NCI-H187 treated with DMSO at 0.1 percent for 48 hours (cell line): ENCODE results near the gene CCL2.
"Not testable (repeated sequence)": the region's sequence is repeated elsewhere in the genome, so short reads cannot be mapped to it uniquely, and the experiment has no call there.

Source experiments
- DNase-seq: peaks from one replicate; lab custom pipeline; 2025; lab: John Stamatoyannopoulos, UW

Gene CCL2

GRCh38 chr17:34254651-34255380, at the start of gene CCL2:
Gene CCL2 (plus strand): TSS chr17:34255285. CDS start chr17:34255350, 65 bp downstream.
- peak; percentile 50 for DNase-seq

- no peak for DNase-seq
These were observed 49.7 kb upstream of the CCL2 start for GRCh38 chr17:34205401-34205800.

DNA sequence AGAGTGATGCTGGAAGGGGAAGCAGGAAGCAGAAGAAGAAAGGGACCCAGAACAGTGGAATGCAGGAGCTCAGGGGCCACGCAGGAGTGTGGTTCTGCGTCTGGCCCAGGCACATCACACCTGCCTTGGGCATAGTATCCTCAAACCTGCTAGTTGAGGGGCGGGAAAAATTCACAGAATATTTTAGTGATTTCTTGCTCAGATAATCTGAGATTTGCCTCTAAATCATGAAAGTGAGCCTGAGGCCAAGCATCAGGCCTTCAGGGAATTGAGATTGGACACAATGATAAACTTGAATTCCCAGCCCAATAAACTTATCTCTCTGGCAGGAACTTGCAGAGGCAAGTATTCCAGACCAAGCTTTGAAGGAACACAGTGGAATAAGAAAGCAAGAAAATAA, 48.5 kb upstream of the CCL2 start:
- DNase-seq = no peak

- DNase-seq = no peak
These were observed 47.5 kb upstream of the CCL2 start for GRCh38 chr17:34207572-34207971.

- no peak for DNase-seq
These were observed 36.3 kb upstream of the CCL2 start for GRCh38 chr17:34218748-34219147.

- DNase-seq = no peak
These were observed 35.7 kb upstream of the CCL2 start for GRCh38 chr17:34219405-34219804.

DNA sequence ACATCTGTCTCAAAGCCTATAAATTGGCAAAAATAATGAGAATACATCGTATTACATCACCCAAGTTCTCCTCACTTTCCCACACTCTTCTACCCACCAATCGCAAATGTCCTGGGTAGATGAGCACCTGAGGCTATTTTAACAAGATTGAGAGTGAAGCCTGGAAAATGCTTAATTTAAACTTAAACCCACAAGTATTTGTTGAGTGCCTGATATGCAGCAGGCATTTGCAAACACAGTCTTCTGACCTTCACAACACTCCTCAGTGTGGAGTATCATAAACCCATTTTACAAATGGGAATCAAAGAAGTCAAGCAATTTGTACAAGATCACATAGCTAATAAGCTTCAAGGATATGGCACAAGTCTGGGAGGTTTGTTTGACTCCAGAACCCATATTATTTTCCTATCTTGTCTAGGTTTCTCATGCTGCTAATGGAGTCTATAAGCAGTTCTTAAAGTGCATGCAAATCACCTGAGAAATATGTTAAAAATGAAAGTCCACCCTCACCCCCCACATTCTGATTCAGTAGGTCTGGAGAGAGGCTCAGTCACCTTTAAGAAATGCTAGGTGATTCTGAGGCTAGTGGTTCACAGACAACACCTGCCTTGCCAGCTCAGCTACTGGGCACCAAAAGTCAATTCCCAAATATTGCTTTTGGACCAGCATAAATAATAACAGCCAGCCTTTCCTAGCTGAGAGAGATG, 34.9 kb upstream of the CCL2 start:
- DNase-seq = no peak

GRCh38 chr17:34220752-34221395, 34.2 kb upstream of the CCL2 start:
- no peak for DNase-seq

- DNase-seq = no peak
These were observed 33.7 kb upstream of the CCL2 start for GRCh38 chr17:34221411-34221810.

GRCh38 chr17:34222722-34223497, 32.2 kb upstream of the CCL2 start:
- no peak for DNase-seq

DNA sequence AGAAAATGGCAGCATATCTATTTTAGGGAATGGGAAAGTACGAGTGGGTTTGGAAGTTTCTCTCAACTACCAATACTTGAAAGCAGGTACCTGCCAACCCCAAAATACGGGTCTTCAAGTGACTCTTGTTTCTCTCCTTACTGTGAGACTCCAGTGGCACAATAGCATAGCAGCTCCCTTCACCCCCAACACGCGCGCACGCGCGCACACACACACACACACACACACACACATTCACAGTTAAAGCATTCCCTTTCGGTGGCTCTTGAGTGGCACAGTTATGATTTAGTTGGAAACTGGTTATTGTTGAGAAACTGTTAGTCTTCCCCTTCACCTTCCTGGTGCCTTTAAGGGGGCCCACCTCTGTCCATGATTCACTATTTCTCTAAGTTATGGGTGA, 30.0 kb upstream of the CCL2 start:
- DNase-seq = no peak

- DNase-seq = no peak
These were observed 28.9 kb upstream of the CCL2 start for GRCh38 chr17:34226011-34226743.

- DNase-seq = no peak
These were observed 28.4 kb upstream of the CCL2 start for GRCh38 chr17:34226744-34227034.

GRCh38 chr17:34227293-34227692, 27.8 kb upstream of the CCL2 start:
- not testable (repeated sequence) for DNase-seq

DNA sequence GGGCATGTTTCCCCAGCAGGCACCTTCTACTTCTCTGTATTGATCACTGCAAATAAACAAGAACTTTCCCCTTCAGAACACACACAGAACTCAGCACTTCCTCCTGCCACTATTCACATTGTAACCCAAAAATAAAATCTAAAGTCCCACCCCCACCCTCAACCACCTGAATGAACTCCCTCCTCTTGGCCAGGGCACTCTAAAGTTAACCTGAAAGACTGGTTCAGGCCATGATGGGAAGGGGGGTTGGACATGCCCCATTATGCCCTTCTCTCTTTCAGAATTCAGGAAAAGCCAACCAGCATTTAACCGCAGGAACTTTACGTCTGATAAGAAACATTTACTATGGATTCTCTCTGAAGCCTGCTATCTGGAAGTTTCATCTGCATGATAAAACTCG, 27.4 kb upstream of the CCL2 start:
- DNase-seq = no peak

- DNase-seq = no peak
These were observed 26.3 kb upstream of the CCL2 start for GRCh38 chr17:34228781-34229180.

DNA sequence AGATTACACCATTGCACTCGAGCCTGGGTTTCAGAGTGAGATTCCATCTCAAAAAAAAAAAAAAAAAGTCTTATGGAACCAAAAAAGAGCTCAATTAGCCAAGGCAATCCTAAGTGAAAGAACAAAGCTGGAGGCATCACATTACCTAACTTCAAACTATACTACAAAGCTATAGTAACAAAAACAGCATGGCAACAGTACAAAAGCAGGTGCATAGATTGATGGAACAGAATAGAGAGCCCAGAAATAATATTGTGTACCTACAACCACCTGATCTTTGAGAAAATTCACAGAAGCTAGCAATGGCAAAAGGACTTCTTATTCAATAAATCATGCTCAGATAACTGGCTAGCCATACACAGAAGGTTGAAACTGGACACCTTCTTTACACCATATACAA, 24.7 kb upstream of the CCL2 start:
- DNase-seq = no peak

DNA sequence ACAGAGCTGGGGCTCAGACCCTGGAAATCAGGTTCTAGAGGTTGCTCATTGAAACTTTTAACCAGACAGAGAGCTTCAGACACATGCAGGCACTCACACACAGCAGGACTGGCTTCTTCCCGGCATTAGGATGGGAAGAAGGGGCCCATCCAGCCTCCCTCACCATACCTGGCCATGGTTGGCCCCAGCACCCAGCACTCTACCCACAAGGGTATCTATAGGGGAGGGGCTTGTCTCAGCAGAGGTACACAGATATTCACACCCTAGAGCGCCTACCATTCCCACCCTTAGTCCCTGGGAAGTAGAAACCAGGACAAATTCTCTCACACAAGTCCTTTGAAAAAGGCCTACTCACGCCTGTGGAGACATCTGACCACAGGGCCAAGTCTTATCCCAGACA, 20.5 kb upstream of the CCL2 start:
- no peak for DNase-seq

DNA sequence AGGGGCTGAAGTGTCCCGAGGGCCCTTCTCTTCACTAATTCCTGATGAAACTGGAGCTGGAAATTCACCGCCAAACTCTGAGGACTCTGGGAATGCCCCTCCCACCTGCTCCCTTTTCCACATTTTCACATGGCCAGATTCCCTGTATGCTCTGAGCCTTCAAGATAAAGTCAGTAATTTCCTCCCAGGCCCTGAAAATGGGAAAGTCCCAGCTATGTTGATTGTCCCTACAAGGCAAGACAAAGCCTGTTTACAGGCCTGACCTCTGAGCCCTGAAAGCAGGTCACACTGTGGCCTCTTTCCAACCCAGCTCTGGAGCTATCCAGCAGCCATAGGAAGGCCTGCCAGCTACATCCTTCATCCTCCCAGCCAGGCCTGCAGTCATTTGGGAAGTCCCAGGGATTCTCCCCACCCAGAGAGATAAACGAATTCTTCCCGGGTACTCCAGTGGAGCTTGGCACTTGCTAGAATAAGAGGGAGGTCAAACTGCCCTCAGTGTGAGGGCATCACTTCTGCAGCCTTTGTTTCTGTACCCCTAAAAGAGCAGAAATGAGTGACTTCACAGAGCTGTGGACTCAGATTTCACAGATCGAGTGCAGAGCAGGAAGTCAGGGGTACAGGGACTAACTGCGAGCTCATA, 19.6 kb upstream of the CCL2 start:
- DNase-seq = no peak

GRCh38 chr17:34236281-34236892, 18.7 kb upstream of the CCL2 start:
- no peak for DNase-seq

- DNase-seq = no peak
These were observed 17.6 kb upstream of the CCL2 start for GRCh38 chr17:34237458-34237857.
